ENCODE data around the gene COL4A2. TPM values are rescaled to one million over a fixed set of nuclear protein-coding genes. Genes with fewer than 3 reads are reported as not detected.
A peak's percentile ranks its signal among the peaks of the same experiment; 100 is the strongest.

Gene COL4A2
- total RNA-seq, 2 donors from 2014 or later: not detected

GRCh38 chr13:110548891-110549794 is 242.1 kb downstream of the COL4A2 start:
- ATAC-seq (replicated peaks in 1 of 2) (no peak), DNase-seq (no peak)
- no peak overlapping the region for H3K27ac Mint-ChIP-seq
- no peak overlapping the region for H3K4me3 Mint-ChIP-seq
- H3K27me3 Mint-ChIP-seq (ENCODE audit: low read depth): no peaks in the 10 kb centered on the region
- no peaks in the 10 kb centered on the region for H3K4me1 Mint-ChIP-seq (ENCODE audit: low read depth)
- no peaks in the 10 kb centered on the region for H3K36me3 Mint-ChIP-seq (ENCODE audit: insufficient read depth in 2 of 2)
- no peaks in the 10 kb centered on the region for H3K9me3 Mint-ChIP-seq

- H3K9me3 Mint-ChIP-seq: no peaks in the 10 kb centered on the region
- DNase-seq: no peak
- H3K4me1 Mint-ChIP-seq (ENCODE audit: low read depth): no peaks in the 10 kb centered on the region
- H3K36me3 Mint-ChIP-seq (ENCODE audit: insufficient read depth in 2 of 2): no peaks in the 10 kb centered on the region
- no peak overlapping the region for H3K4me3 Mint-ChIP-seq
- no peaks in the 10 kb centered on the region for H3K27me3 Mint-ChIP-seq (ENCODE audit: low read depth)
- no peak for ATAC-seq (replicated peaks in 1 of 2)
- no peak overlapping the region for H3K27ac Mint-ChIP-seq
Measured at GRCh38 chr13:110549795-110550160, 242.7 kb downstream of the COL4A2 start.

GRCh38 chr13:110551284-110551683 is 244.2 kb downstream of the COL4A2 start:
- Mint-ChIP-seq H3K4me3 (no peak overlapping the region), H3K27ac (no peak overlapping the region), H3K27me3 (ENCODE audit: low read depth) (no peaks in the 10 kb centered on the region), H3K9me3 (no peaks in the 10 kb centered on the region), H3K4me1 (ENCODE audit: low read depth) (peaks cover 5% of the 10 kb centered on the region), H3K36me3 (ENCODE audit: insufficient read depth in 2 of 2) (no peaks in the 10 kb centered on the region)
- DNase-seq: no peak
- no peak for ATAC-seq (replicated peaks in 1 of 2)

GRCh38 chr13:110552767-110553166 is 245.7 kb downstream of the COL4A2 start:
- Mint-ChIP-seq H3K27me3 (ENCODE audit: low read depth) (no peaks in the 10 kb centered on the region), H3K9me3 (no peaks in the 10 kb centered on the region), H3K36me3 (ENCODE audit: insufficient read depth in 2 of 2) (no peaks in the 10 kb centered on the region), H3K4me3 (no peak overlapping the region), H3K27ac (no peak overlapping the region), H3K4me1 (ENCODE audit: low read depth) (peaks cover 5% of the 10 kb centered on the region)
- no peak for DNase-seq
- no peak for ATAC-seq (replicated peaks in 1 of 2)

- Mint-ChIP-seq H3K4me3 (no peak overlapping the region), H3K4me1 (ENCODE audit: low read depth) (peaks cover 5% of the 10 kb centered on the region), H3K36me3 (ENCODE audit: insufficient read depth in 2 of 2) (no peaks in the 10 kb centered on the region), H3K9me3 (no peaks in the 10 kb centered on the region), H3K27ac (no peak overlapping the region), H3K27me3 (ENCODE audit: low read depth) (no peaks in the 10 kb centered on the region)
- DNase-seq (no peak), ATAC-seq (replicated peaks in 1 of 2) (no peak)
Measured at GRCh38 chr13:110553417-110553816, 246.3 kb downstream of the COL4A2 start.

GRCh38 chr13:110554227-110554836 is 247.2 kb downstream of the COL4A2 start:
- no peaks in the 10 kb centered on the region for H3K9me3 Mint-ChIP-seq
- H3K36me3 Mint-ChIP-seq (ENCODE audit: insufficient read depth in 2 of 2): no peaks in the 10 kb centered on the region
- H3K4me3 Mint-ChIP-seq: no peak overlapping the region
- H3K27me3 Mint-ChIP-seq (ENCODE audit: low read depth): no peaks in the 10 kb centered on the region
- H3K27ac Mint-ChIP-seq: no peak overlapping the region
- ATAC-seq (replicated peaks in 1 of 2) (no peak), DNase-seq (no peak)
- H3K4me1 Mint-ChIP-seq (ENCODE audit: low read depth): peaks cover 5% of the 10 kb centered on the region

GRCh38 chr13:110554946-110555345 is 247.9 kb downstream of the COL4A2 start:
- H3K27me3 Mint-ChIP-seq (ENCODE audit: low read depth): no peaks in the 10 kb centered on the region
- no peak overlapping the region for H3K27ac Mint-ChIP-seq
- DNase-seq (no peak), ATAC-seq (replicated peaks in 1 of 2) (no peak)
- H3K36me3 Mint-ChIP-seq (ENCODE audit: insufficient read depth in 2 of 2): no peaks in the 10 kb centered on the region
- H3K4me1 Mint-ChIP-seq (ENCODE audit: low read depth): peaks cover 5% of the 10 kb centered on the region
- H3K9me3 Mint-ChIP-seq: no peaks in the 10 kb centered on the region
- H3K4me3 Mint-ChIP-seq: no peak overlapping the region

GRCh38 chr13:110555601-110556223 is 248.6 kb downstream of the COL4A2 start:
- ATAC-seq (replicated peaks in 1 of 2) (peak in 1 of 2 donors; percentile 15), DNase-seq (no peak)
- Mint-ChIP-seq H3K4me1 (ENCODE audit: low read depth) (peaks cover 9% of the 10 kb centered on the region), H3K27me3 (ENCODE audit: low read depth) (peaks cover 5% of the 10 kb centered on the region), H3K36me3 (ENCODE audit: insufficient read depth in 2 of 2) (no peaks in the 10 kb centered on the region), H3K9me3 (no peaks in the 10 kb centered on the region), H3K27ac (no peak overlapping the region), H3K4me3 (no peak overlapping the region)

- Mint-ChIP-seq H3K36me3 (ENCODE audit: insufficient read depth in 2 of 2) (no peaks in the 10 kb centered on the region), H3K4me3 (no peak overlapping the region), H3K4me1 (ENCODE audit: low read depth) (peaks cover 12% of the 10 kb centered on the region), H3K27ac (no peak overlapping the region), H3K27me3 (ENCODE audit: low read depth) (peaks cover 7% of the 10 kb centered on the region), H3K9me3 (no peaks in the 10 kb centered on the region)
- no peak for ATAC-seq (replicated peaks in 1 of 2)
- DNase-seq: no peak
Measured at GRCh38 chr13:110556224-110556606, 249.1 kb downstream of the COL4A2 start.

- Mint-ChIP-seq H3K27ac (no peak overlapping the region), H3K36me3 (ENCODE audit: insufficient read depth in 2 of 2) (no peaks in the 10 kb centered on the region), H3K27me3 (ENCODE audit: low read depth) (peaks cover 7% of the 10 kb centered on the region), H3K9me3 (no peaks in the 10 kb centered on the region), H3K4me3 (no peak overlapping the region), H3K4me1 (ENCODE audit: low read depth) (peaks cover 16% of the 10 kb centered on the region)
- DNase-seq: no peak
- no peak for ATAC-seq (replicated peaks in 1 of 2)
Measured at GRCh38 chr13:110557082-110557481, 250.0 kb downstream of the COL4A2 start.

- Mint-ChIP-seq H3K27me3 (ENCODE audit: low read depth) (peaks cover 10% of the 10 kb centered on the region), H3K9me3 (no peaks in the 10 kb centered on the region), H3K4me1 (ENCODE audit: low read depth) (peaks cover 21% of the 10 kb centered on the region), H3K27ac (no peak overlapping the region), H3K4me3 (no peak overlapping the region), H3K36me3 (ENCODE audit: insufficient read depth in 2 of 2) (no peaks in the 10 kb centered on the region)
- DNase-seq: no peak
- no peak for ATAC-seq (replicated peaks in 1 of 2)
Measured at GRCh38 chr13:110557610-110558305, 250.7 kb downstream of the COL4A2 start.

- no peaks in the 10 kb centered on the region for H3K9me3 Mint-ChIP-seq
- H3K4me1 Mint-ChIP-seq (ENCODE audit: low read depth): peaks cover 21% of the 10 kb centered on the region
- H3K27me3 Mint-ChIP-seq (ENCODE audit: low read depth): peaks cover 26% of the 10 kb centered on the region
- DNase-seq (no peak), ATAC-seq (replicated peaks in 1 of 2) (no peak)
- H3K4me3 Mint-ChIP-seq: no peak overlapping the region
- H3K27ac Mint-ChIP-seq: no peak overlapping the region
- no peaks in the 10 kb centered on the region for H3K36me3 Mint-ChIP-seq (ENCODE audit: insufficient read depth in 2 of 2)
Measured at GRCh38 chr13:110559429-110559943, 252.4 kb downstream of the COL4A2 start.

GRCh38 chr13:110559986-110560385 is 252.9 kb downstream of the COL4A2 start:
- H3K36me3 Mint-ChIP-seq (ENCODE audit: insufficient read depth in 2 of 2): no peaks in the 10 kb centered on the region
- no peaks in the 10 kb centered on the region for H3K9me3 Mint-ChIP-seq
- peak overlapping the region in 1 of 2 donors; percentile 88 for H3K4me3 Mint-ChIP-seq
- H3K4me1 Mint-ChIP-seq (ENCODE audit: low read depth): peaks cover 21% of the 10 kb centered on the region
- peaks cover 31% of the 10 kb centered on the region for H3K27me3 Mint-ChIP-seq (ENCODE audit: low read depth)
- ATAC-seq (replicated peaks in 1 of 2) (no peak), DNase-seq (no peak)
- no peak overlapping the region for H3K27ac Mint-ChIP-seq

Measured in activated T-cell treated with anti-CD3 and anti-CD28 coated beads, Interleukin-2, amount 50 U/mL, for 72 hours (primary cell).